Lower leg skin (tissue), 4 donors: ENCODE measurements around the gene TARP. TPM values are rescaled to one million over a fixed set of nuclear protein-coding genes. Genes with fewer than 3 reads are reported as not detected.

Experiments
- DNase-seq, 2 donors: peaks; one replicate each; pipeline ENCODE4 v3.0.0-alpha.2; 2019; ENCODE audit warnings: low spot score in 2 of 2
- H3K4me3 ChIP-seq: fragments of 200-600 bp; sonication (generic); 2 replicates; pipeline ENCODE4 v1.5.1; 2017; ENCODE audit warnings: mild to moderate bottlenecking, low read depth; ENCODE audit not compliant: poor library complexity, severe bottlenecking
- CTCF ChIP-seq, 3 donors: fragments of 450-650 bp; IDR thresholded peaks; one replicate each; pipeline ENCODE4 v1.5.1; 2016; ENCODE audit warnings: antibody characterized with exemption in 3 of 3, mild to moderate bottlenecking in 3 of 3, moderate library complexity in 2 of 3
- POLR2A ChIP-seq, 2 donors: fragments of 450-650 bp; IDR thresholded peaks; one replicate each; pipeline ENCODE4 v1.6.1; 2016 to 2017; ENCODE audit warnings: antibody characterized with exemption in 2 of 2, mild to moderate bottlenecking in 1 of 2, moderate library complexity in 1 of 2
- WGBS, 2 donors: methylation state at CpG; one replicate each; pipeline ENCODE4 v1.1.5; 2018; 5-methylcytosine and 5-hydroxymethylcytosine counted together
- intact Hi-C: fragments of 100-400 bp; cut with DNase I; formaldehyde crosslinking; loops from one replicate; pipeline ENCODE4 v1.15.0; 2023; ENCODE audit warnings: low total_unique reads
- total RNA-seq, 4 donors: library from RNA; depleted of rRNA; stranded (reverse); fragments of >200 nt; gene quantifications; one replicate each; pipeline ENCODE4 v1.1.0, GENCODE V29; 2016

Gene TARP

GRCh38 chr7:38211940-38212339 lies 61.5 kb downstream of the TARP start:
- DNase-seq: no peak
- intact Hi-C loops: no loop called here
- no peak for TF ChIP-seq POLR2A (IDR thresholded peaks at IDR 0.05)
- TF ChIP-seq CTCF (IDR thresholded peaks at IDR 0.05): no peak
- no peak overlapping the region for H3K4me3 ChIP-seq
- 48 to 53% methylated on average over 3 of the region's 3 CpGs for WGBS, 2 donors

DNA sequence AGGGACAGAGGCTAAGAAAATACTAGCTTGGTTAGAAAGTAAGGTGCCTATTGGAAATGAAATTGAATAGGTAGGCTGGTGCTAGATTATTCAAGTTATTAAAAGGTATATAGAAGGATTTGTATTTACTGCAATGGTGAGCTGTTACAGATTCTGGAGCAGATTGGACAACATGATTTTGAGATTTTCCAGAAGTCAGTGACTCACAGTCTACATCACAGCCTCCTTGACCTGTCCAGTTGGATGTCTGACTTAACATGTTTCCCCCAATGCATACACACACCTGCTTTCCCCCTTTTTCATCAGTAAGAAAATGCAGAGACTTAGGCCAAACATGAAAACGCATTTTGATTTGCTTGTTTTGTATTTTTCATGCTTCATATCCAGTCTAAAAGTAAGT lies 62.0 kb downstream of the TARP start:
- intact Hi-C loops: no loop called here
- WGBS, 2 donors: 91 to 97% methylated on average over 1 of the region's 1 CpG
- DNase-seq: no peak
- TF ChIP-seq CTCF (IDR thresholded peaks at IDR 0.05): no peak
- no peak for TF ChIP-seq POLR2A (IDR thresholded peaks at IDR 0.05)
- no peak overlapping the region for H3K4me3 ChIP-seq

Other genes with a start within 250 kb of the TARP start
- 10 to 100 TPM in 1 of 4 donors, 1 to 10 TPM in 3; 7.0 to 11.9 (median 8.6) TPM for gene STARD3NL, start 95.4 kb downstream of the TARP start, total RNA-seq